ENCODE results near the gene COX7B2.

The COX7B2 gene, protein sequence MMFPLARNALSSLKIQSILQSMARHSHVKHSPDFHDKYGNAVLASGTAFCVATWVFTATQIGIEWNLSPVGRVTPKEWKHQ

DNA sequence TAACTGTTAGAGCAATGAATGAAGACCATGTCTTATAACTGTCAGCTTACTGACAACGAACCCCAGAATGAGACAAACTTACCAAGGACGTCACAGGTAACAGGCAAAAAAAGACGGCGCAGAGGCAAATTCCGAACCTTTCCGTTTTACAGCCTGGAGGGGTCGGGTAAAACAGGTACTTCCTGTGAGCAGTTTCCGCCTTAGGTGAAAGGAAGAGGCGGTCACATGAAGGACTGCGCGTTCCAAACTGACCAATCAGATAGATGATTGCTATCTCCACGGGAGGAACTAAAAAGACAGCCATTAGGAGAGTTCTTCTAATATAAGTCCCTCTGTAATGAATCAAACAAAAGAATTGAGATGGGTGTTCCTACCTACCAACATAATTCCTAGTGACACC is at the start of gene COX7B2:
COX7B2 (minus strand) TSS at position 168 of the 400 bp plus-strand sequence. CDS start 174,053 bp downstream, outside the sequence.
- DNase-seq: no peak

DNA sequence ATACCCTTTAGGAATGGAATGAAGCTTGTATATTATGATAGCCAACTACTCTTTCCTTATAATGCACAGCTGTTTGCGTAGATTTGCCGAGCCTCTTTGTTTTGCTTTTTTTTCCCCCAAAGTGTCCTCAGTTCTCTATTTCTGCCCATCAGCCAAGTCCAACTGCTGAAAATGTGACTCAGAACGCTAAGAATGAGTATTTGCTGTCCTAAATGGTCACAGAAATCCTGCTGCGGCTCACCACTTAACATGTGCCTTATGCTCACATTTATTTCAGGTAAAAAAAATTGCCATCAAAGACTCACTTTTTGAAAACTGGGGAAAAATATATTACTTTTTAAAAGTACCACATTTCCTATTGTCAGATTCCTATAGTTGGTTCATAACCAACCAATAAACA is 47.4 kb upstream of the COX7B2 start:
- DNase-seq: no peak

DNA sequence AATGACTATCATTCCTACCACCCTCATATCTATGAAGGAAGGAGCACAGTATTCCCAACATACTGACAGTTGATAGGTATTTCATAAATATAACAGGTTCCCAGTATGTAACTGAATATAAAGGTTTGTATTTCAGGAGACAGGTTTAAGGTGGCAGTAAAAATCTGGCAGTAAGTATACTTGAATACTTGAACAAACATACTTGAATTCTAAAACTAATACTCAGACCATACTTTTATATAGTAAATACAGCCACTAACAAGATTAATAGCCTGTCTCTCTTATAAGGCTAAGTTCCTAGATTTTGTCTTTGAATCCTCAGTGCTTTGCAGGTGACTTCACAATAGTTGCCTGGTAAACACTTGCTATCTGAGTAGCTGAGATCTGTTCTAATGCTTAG is 46.6 kb upstream of the COX7B2 start:
- no peak for DNase-seq

DNA sequence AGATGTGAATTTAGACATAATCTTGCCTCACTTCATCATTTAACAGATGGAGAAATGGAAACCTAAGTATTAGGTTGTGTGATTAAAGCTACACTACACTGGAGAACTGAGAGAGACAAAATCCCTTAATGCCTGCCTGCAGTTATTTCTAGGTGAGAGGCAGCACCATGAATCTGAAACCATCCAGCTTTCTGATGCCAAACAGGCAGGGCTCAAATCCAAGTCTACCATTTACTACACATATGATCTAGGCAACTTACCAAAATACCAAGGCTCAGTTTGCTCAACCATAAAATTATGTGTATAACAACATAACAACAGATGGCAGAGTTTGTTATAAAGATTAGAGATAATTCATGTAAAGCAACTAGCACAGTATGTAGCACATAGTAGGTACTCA is 45.6 kb upstream of the COX7B2 start:
- DNase-seq: no peak

DNA sequence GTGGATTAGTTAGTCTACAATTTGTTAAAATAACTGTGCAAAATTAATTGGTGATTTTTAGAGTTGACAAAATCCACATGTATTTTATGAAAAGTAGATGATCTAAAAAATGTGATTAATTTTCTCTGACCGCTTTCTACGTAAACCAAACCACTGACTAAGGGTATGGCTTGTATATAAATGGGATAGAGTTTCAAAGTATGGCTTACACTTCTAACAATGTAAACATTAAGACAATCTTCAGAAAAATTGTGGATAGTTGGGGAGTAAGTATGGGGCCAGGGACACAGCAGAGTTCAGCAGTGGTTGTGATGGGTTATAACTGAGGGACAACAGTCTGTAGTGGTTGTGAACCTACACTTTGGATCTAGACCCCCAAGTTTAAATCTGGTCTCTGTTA is 44.5 kb upstream of the COX7B2 start:
- no peak for DNase-seq

DNA sequence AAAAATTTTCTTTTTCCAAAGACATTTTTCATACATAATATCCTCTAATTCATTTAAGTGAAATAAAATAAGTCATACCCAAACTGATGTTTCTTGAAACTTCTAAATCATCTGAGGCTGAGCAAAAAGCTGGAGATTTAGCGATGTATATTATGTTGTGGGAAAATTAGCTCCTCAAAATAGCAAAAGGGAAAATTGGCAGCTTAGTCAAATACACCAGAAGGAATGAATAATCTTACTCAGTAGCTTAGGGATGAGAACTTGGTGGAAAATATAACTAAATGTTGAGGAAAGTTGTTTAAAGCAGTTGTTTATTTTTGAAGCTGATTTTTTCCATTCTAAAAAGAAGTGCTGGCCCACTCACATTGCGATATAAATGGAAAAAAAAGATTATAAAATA is 43.4 kb upstream of the COX7B2 start:
- no peak for DNase-seq

DNA sequence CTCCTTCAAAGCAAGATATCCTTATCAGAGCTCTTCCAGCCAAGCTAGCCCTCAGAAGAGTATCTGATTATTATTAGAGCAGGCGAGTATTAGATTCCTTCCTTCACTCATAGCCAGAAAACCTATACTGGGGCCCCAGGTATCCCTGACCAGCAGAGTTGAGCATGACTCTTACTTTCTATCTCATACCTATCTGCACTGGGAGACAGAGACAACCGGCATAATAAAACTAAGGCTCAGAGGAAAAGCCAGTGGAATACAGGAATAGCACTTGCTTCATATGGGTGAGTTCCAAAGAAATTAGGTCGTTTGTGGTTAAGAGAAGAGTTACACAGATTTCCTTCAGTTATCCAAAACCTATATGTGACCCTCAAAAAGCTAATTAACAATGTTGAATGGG is 41.8 kb upstream of the COX7B2 start:
- DNase-seq: no peak

DNA sequence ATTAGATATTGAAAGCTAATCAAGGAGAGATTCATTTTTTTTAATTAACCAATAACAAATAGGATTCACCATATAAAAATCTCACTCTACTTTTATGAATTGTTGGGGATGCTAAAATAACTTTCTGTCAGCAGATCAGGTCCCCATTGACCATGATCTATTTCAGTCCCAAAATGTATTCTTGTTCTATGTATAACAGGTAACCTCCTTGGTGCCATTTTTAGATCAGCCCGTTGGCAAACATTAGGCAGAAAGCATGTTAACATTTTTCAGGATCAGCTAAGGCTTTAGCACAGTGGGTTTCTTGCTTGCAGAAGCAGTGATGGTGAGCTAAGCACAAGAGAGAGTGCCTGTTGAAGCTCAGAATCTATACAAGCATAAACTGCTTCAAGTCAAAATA is 40.8 kb upstream of the COX7B2 start:
- no peak for DNase-seq

DNA sequence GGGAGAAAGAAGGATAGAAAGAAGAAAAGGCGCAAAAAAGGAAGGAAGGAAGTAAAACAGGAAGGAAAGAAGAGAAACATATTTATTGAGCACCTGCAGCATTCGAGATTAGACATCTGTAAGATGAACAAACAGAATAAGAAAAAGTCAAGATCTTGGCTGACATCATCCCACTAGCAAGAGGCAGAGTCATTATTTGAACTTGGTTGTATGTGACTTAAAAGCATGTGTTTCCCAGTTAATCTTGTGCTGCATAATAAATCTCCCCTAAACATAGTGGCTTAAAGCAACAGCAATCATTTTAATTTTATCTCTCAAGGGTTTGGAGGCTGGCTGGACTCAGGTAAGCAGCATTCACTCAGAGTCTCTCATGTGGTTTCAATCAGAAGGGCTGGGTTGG is 38.5 kb upstream of the COX7B2 start:
- no peak for DNase-seq

DNA sequence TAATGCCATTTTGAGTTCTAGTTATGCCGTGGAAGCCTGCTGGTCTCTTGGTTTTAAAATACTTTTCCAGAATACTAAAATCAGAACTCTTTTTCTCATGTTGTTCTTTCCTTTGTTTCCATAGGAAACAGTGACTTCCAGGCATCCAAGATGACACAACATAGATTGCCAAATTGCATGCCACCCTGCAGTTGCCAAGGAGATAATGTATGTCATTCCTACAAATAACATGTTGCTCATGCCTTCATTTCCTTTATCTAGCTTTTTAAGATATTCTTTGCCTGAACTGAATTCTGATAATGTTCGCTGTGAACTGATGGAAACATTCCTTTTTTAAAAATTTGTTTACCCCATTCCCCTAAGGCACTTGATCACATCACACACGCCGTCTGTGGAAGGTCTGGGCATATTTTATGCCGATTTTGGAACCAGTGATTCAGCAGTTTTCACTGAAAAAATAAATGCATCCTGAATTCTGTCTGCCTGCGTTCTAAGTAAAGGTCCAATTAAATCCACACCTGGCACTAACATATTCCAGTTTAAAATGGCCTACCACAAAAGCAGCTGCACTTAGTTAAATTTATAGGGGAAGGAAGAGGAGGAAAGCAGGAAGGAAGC is 38.0 kb upstream of the COX7B2 start:
- no peak for DNase-seq

DNA sequence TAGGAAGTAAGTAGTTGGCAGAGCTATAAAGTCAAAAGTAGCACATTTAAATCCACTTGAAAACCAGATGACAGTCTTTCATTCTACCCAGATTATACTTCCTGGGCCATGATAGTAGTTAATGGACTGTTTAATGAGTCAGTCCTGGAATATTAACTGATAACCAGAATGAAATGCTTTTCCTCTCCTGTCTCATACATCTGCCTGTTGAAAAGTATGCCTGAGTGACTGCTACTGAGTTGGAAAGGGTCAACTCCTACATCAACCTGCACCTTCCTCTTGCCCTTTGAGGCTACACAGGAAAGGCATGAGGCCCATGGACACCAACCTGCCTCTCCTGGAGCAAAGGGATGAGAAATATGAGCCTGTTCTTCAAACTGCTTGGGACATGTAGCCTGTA is 36.0 kb upstream of the COX7B2 start:
- DNase-seq: no peak

DNA sequence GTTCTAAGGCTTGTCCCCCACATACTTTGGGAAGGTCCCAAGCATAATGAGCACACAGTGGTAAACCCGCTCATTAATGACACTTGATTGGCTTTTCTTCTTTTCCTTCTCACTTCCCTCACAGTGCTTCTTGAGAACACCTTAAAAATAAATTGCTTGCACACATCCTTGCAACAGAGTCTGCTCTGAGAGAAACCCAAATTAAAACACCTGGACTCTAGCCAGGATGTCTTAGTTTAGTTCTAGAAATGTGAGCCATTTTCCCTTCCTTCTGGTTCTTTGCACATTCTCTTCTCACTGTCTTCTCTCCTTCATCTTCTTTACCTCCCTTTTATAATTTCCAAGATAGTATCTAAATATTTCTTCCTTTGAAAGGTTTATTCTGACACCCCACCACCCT is 35.3 kb upstream of the COX7B2 start:
- DNase-seq: no peak

DNA sequence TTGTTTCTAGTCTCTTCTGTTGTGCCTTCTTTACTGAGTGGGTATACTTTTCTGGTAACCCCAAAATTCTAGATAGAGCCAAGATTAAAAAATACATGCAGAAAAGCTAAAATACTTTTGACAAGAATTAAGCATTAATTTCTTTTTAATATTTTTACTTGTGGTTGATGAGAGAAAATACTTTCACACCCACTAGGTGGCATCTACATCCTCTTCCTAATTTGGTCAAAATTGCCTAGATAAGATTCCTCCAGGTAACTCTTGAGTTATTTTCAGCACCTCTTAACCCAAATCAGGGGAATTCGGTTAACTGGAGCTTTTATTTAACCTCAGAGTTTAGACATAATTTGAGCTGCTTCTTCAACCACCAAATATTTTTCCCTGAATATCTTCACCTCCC is 28.4 kb upstream of the COX7B2 start:
- DNase-seq: no peak

DNA sequence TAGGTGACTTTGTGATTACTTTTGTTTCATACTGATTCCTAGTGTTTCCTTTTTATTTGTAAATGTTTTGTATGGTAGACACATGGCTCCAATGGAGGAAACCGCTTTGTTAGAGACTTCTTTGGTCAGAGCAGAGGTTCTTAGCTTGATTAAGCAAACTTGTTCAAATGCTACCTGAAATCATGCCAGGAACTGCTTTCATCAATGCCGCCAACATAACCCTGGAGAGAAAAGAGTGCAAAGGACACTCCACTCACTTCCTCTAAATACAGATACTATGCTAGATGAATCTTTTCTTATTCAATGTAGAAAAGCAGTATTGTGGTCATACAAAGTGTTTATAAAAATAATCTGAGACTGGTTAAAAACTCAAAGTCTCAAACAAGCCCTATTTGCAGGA is 25.7 kb upstream of the COX7B2 start:
- DNase-seq: no peak

DNA sequence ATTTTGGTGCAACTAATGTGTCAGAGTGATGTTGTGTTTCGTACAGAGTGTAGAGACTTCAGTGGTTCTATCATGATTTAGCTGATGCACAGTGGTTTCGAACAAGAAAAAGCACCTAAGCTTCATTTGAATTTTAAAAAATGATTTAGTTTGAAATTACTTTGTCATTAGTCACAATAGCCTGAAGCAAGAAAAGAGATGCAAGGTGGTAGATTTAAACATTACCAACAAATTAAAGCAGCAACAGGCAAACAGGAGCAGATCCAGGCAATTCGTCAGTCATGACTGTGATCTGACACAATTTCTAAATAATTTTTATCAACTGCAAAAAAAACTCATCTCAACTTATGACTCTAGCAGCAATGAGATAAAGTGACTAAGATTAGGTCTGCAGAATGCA is 24.6 kb upstream of the COX7B2 start:
- DNase-seq: no peak

DNA sequence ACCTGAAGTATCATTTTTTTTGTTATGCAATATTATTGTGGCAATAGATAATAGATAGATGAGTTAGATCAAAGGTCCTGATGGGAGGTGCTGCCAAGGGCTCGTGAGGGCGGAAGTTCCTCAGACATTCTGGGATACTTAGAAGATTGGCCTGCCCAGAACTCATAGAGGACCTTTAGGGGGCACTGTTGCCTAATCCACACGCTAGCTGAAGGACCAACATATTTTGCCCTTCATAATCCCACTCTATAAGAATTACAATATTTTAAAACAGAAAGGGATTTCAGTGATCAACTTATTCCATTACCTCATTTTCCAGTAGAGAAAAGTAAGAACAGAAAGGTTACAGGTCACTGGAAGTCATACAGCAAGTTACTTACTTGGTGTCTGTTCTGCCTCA is 22.9 kb upstream of the COX7B2 start:
- peak; percentile 10 to 27 for DNase-seq

DNA sequence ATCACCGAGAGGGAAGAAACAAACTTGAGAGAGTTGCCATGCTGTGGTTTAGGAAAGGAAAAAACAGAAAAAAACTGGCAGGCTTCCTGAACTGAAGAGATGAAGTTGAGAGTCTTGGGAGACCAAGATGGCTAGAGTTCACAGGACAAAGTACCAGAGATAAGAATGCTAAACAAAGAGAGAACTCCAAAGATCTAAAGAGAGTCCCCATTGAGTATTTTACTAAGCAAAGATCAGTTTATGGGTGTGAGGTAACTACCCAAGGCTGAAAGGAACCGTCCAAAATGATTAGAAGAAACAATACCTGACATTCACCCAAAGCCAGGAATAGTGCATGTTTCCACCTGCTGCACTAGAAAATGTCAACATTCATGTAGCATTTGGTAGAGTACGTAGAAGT is 21.8 kb upstream of the COX7B2 start:
- no peak for DNase-seq

DNA sequence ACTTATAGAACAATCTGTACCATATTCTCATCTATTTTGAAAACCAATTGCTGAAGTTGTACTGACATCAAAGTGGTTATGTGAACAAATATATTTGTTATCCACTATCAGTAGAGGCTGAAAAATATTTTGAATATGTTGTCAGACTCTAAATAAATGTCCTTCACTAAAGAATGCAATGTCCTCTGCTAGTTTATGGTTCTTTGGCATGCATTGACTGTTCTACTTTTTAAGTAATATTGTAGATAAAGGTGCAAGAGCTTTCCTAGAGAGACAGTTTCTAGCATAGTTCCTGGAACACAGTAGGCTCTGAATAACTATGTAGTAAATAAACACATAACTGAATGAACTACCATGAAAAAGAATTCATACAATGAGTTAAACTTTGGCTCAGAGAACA is 18.2 kb upstream of the COX7B2 start:
- DNase-seq: no peak

DNA sequence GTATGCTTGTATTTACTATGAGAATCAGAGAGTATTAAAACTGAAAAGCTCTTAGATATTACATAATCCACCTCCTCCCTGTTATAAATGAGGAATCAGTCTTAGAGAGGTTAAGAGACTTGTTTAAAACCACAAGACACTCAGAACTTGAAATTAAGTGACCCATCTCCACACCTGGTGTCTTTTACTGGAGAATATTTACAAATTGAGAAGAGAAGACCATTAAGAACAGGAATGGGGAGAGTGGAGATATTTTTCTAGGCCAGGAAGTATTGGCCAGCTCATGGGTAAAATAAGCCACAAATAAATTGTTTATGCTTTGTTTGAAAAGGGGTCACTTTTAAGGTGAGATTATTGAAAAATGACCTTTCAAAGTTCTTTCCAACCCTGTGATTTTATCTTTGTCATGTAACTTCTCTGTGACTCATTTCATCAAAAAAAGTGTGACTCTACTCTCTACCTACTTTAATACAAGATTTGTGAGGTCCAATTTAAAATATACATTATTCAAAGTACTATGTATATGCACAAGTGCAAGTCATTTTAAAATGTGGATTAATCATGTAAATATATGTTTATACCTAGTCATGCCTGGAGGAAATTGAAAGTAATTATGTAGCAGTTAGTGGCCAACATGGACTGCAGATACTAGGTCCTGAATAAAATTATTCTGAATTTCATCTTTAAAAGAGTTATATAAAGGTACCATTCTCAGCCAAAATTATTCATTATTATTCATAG is 15.9 kb upstream of the COX7B2 start:
- DNase-seq: no peak

DNA sequence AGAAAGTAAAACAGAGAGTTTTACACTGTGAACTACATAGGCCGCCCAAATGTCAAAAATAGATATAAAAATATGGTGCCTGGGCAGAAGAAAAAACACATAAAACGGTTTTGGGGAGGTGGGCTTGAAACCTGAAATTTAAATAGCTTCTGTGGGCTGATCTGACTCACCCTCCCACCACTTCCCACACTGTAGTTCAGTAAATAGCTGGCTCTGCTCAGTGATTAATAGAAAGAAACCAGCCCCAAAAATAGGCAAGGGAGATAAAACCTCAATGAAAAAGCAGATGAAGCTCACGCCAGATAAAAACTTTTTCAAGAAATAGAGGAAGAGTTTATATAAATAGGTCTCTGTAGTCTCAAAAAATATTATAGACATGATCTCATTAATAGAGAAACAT is 13.2 kb upstream of the COX7B2 start:
- DNase-seq: no peak

DNA sequence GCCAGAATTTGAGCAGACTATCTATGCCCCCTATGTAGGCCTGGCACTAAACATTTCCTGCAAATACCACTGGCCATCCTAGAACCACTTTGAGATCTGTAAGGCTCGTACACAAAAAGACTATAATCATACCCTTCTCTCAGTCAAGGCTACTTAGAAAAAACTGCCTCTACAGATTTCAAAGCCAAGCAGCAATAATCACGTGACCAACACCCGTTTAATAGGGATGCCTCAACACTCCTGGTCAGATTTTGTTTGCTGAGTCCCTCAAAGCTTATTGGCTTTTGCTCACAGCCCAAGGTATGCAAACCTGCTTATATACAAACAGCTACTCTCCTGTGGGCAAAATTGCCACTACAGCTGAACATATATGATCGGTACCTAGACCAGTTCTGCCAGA is 897 bp downstream of the COX7B2 start:
- DNase-seq: no peak

DNA sequence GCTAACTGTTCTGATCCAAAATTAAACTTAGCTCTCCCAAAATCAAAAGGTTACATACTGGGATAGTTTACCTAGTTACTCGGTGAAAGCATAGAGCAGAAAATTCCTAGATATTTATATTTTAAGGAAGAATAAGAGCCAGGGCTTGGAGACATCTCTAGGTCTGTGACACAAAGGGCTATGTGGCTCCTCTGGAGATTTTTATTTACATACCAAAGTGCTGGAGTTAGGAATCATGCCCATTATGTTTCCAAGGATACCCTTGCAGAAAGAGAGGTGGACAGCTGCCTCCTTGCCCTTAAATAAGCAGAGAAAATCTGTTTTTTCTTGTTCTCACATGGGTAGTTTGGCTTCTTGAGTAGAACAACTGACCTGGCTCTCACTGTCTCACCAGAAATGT is 9.0 kb downstream of the COX7B2 start:
- DNase-seq: no peak

DNA sequence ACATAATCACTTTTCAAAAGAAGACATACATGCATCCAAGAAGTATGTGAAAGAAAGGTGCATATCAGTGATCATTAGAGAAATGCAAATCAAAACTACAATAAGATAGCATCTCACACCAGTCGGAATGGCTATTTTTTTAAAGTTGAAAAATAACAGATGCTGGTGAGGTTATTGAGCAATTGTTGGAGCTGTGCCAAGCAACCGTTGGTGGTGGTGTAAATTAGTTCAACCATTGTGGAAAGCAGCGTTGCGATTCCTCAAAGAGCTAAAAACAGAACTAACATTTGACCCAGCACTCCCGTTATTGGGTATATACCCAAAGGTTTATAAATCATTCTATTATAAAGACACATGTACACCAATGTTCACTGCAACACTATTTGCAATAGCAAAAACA is 14.2 kb downstream of the COX7B2 start:
- DNase-seq: no peak

DNA sequence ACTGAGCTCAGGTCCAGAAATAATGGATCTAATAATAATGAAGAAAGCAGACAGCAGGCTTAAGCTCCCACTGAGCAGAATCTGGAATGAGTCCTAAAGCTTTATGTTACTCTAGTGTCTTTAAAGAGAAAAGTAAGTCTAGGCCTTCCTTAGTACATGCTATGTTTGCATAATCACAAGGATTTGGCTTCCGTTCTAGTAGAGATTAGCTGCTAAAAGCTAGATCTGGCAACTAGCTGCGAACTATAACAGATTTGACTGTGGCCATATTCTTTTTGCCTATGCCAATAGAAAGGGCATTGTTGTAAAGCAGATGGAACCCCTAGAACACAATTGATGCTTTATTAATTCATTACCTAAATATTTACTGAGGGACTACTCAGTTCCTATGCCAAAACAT is 19.0 kb downstream of the COX7B2 start:
- DNase-seq: no peak

DNA sequence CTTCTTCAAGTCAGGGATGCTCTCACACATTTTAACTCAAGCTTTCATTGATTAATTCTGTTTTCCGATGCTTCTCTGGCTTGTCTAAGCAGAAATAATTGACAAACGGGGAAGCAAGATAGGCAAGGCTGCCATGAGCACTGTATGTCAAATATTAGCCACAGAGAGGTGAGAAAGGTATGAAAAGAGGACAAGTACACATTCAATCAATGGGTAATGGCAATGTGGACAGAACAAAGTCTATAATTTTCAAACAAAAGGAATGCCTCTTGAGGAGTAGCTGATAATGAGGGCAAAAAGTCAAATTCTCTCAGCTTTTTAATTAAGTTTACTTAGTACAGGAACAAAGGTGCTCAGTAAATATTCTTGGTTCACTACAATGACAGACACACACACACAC is 19.6 kb downstream of the COX7B2 start:
- no peak for DNase-seq

Measured in CD4-positive, alpha-beta T cell treated with Interleukin-1 beta for 1 hour (primary cell).